Prostate gland (tissue), 2 donors: ENCODE measurements around the gene IQCB1.

Experiments used
- POLR2A ChIP-seq: fragments of 450-650 bp; IDR thresholded peaks from one replicate; pipeline ENCODE4 v1.6.1; 2016; ENCODE audit warnings: antibody characterized with exemption, mild to moderate bottlenecking
- POLR2AphosphoS5 ChIP-seq: sonication (generic); formaldehyde crosslinking; IDR thresholded peaks from one replicate; pipeline ENCODE4 v1.6.1; 2017; ENCODE audit warnings: antibody characterized with exemption
- TF ChIP-seq, protein P1 (sequence below), 4 experiments: fragments of 200-600 bp in 2 of 4; fragments of 450-650 bp in 2 of 4; sonication (generic) in 2 of 4; IDR thresholded peaks; 1 replicate in 3 of 4; 2 replicates in 1 of 4; pipeline ENCODE4 v1.5.1; 2016 to 2019; ENCODE audit warnings: antibody characterized with exemption in 4 of 4, mild to moderate bottlenecking in 2 of 4, moderate library complexity in 2 of 4

DNA sequence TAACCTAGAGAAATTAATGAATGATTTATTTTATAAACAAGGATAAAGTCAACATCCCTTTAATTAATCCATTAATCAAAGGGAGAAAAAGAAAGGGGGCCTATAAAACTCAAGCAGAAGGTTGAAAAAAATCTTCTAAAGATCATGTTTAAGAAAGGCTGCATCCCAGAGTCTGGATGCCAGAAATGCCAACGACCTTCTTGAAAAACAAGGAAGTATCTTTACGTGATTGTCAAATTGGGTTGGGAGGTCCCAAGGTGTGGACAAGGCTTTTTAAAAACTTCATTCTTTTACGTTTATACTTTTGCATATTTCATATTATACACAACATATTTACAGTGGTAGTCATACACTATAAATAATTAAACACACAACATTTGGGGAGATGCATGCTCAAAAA, 86.9 kb downstream of the IQCB1 start:
- TF ChIP-seq, protein P1, sequence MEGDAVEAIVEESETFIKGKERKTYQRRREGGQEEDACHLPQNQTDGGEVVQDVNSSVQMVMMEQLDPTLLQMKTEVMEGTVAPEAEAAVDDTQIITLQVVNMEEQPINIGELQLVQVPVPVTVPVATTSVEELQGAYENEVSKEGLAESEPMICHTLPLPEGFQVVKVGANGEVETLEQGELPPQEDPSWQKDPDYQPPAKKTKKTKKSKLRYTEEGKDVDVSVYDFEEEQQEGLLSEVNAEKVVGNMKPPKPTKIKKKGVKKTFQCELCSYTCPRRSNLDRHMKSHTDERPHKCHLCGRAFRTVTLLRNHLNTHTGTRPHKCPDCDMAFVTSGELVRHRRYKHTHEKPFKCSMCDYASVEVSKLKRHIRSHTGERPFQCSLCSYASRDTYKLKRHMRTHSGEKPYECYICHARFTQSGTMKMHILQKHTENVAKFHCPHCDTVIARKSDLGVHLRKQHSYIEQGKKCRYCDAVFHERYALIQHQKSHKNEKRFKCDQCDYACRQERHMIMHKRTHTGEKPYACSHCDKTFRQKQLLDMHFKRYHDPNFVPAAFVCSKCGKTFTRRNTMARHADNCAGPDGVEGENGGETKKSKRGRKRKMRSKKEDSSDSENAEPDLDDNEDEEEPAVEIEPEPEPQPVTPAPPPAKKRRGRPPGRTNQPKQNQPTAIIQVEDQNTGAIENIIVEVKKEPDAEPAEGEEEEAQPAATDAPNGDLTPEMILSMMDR (IDR thresholded peaks at IDR 0.05): no peak
- TF ChIP-seq POLR2AphosphoS5 (no peak), POLR2A (no peak)
